ENCODE measurements around the gene FKBP14.

Gene FKBP14

GRCh38 chr7:29987811-29988317 is 38.6 kb downstream of the FKBP14 start:
- no peaks in the 10 kb centered on the region for H3K36me3 ChIP-seq (ENCODE audit: control insufficient read depth, insufficient read depth, low read length)
- no peaks in the 10 kb centered on the region for H3K27me3 ChIP-seq (ENCODE audit: control insufficient read depth, insufficient read depth, low read length)
- H3K4me1 ChIP-seq (ENCODE audit: control insufficient read depth, insufficient read depth, low read length) = peaks cover 2% of the 10 kb centered on the region
- peak overlapping the region; percentile 60 for H3K4me3 ChIP-seq (ENCODE audit: low read depth, low read length)
- no peak overlapping the region for H3K9ac ChIP-seq (ENCODE audit: low read depth, low read length)
- H3K9me3 ChIP-seq (ENCODE audit: control insufficient read depth, insufficient read depth, low read length) = no peaks in the 10 kb centered on the region

DNA sequence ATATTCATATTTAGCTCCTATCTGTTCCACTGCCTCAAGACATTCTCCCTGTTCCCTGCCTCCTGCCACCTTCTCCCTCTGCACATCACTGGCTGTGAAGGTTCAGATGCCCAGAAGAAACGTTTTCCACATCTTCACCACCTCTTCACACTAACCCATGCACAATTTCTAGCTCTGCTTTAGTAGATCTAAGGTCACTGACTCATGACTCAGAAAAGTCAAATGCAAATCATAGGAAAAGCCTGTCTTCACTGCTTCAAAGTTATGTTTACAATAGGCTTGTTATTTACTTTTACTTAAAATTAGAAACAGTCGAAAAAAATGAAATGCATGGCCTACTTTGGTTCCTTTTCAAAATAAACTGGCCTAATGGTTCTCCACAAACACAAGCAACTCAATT is 39.4 kb downstream of the FKBP14 start:
- no peaks in the 10 kb centered on the region for H3K36me3 ChIP-seq (ENCODE audit: control insufficient read depth, insufficient read depth, low read length)
- H3K9ac ChIP-seq (ENCODE audit: low read depth, low read length) = no peak overlapping the region
- H3K27me3 ChIP-seq (ENCODE audit: control insufficient read depth, insufficient read depth, low read length) = no peaks in the 10 kb centered on the region
- peaks cover 2% of the 10 kb centered on the region for H3K4me1 ChIP-seq (ENCODE audit: control insufficient read depth, insufficient read depth, low read length)
- H3K9me3 ChIP-seq (ENCODE audit: control insufficient read depth, insufficient read depth, low read length) = no peaks in the 10 kb centered on the region
- no peak overlapping the region for H3K4me3 ChIP-seq (ENCODE audit: low read depth, low read length)

- Histone ChIP-seq H3K4me1 (ENCODE audit: control insufficient read depth, insufficient read depth, low read length) (no peaks in the 10 kb centered on the region), H3K9me3 (ENCODE audit: control insufficient read depth, insufficient read depth, low read length) (no peaks in the 10 kb centered on the region), H3K9ac (ENCODE audit: low read depth, low read length) (no peak overlapping the region), H3K27me3 (ENCODE audit: control insufficient read depth, insufficient read depth, low read length) (no peaks in the 10 kb centered on the region), H3K4me3 (ENCODE audit: low read depth, low read length) (no peak overlapping the region), H3K36me3 (ENCODE audit: control insufficient read depth, insufficient read depth, low read length) (no peaks in the 10 kb centered on the region)
These were observed 46.4 kb downstream of the FKBP14 start for GRCh38 chr7:29980151-29980550.

DNA sequence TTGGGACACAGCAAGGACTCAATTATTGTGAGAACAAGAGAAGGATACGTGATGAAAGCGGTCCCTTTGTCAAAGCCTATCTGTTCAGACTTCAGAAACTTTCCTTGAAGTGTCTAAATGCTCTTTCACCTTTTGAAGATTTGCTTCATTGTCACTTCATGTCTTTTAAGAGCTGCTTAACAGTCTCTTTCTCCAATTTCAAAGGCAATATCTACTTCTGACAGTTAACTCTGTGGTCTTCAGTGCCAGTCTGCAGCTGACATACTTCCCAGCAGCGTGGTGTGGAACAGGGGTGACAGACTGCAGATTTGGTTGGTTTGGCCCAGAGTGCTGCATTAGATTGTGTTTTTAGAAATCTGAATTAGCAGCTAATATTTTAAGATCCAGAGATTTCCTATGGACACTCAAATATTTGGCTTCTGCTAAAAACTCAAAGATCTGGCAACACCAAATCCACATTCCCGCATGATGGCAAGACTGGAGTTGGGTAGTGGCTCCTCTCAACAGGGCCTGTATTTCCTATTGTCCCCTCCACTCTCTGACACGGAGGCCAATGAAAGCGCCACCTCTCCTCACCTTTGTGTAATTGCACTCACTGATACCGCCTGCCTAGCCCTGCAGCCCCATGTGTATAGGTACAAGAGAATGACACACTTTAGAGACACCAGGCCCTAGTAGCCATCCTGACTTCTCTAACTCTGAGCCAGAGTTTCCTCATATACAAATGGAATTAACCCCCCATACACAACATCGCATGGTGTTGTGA is 48.4 kb downstream of the FKBP14 start:
- Histone ChIP-seq H3K9me3 (ENCODE audit: control insufficient read depth, insufficient read depth, low read length) (no peaks in the 10 kb centered on the region), H3K27me3 (ENCODE audit: control insufficient read depth, insufficient read depth, low read length) (no peaks in the 10 kb centered on the region), H3K36me3 (ENCODE audit: control insufficient read depth, insufficient read depth, low read length) (no peaks in the 10 kb centered on the region), H3K4me3 (ENCODE audit: low read depth, low read length) (no peak overlapping the region), H3K9ac (ENCODE audit: low read depth, low read length) (no peak overlapping the region), H3K4me1 (ENCODE audit: control insufficient read depth, insufficient read depth, low read length) (no peaks in the 10 kb centered on the region)

GRCh38 chr7:29976673-29977415 is 49.7 kb downstream of the FKBP14 start:
- no peaks in the 10 kb centered on the region for H3K9me3 ChIP-seq (ENCODE audit: control insufficient read depth, insufficient read depth, low read length)
- no peaks in the 10 kb centered on the region for H3K4me1 ChIP-seq (ENCODE audit: control insufficient read depth, insufficient read depth, low read length)
- no peak overlapping the region for H3K9ac ChIP-seq (ENCODE audit: low read depth, low read length)
- no peak overlapping the region for H3K4me3 ChIP-seq (ENCODE audit: low read depth, low read length)
- no peaks in the 10 kb centered on the region for H3K27me3 ChIP-seq (ENCODE audit: control insufficient read depth, insufficient read depth, low read length)
- no peaks in the 10 kb centered on the region for H3K36me3 ChIP-seq (ENCODE audit: control insufficient read depth, insufficient read depth, low read length)

GRCh38 chr7:29976266-29976665 is 50.2 kb downstream of the FKBP14 start:
- Histone ChIP-seq H3K4me1 (ENCODE audit: control insufficient read depth, insufficient read depth, low read length) (no peaks in the 10 kb centered on the region), H3K9me3 (ENCODE audit: control insufficient read depth, insufficient read depth, low read length) (no peaks in the 10 kb centered on the region), H3K4me3 (ENCODE audit: low read depth, low read length) (no peak overlapping the region), H3K9ac (ENCODE audit: low read depth, low read length) (no peak overlapping the region), H3K36me3 (ENCODE audit: control insufficient read depth, insufficient read depth, low read length) (no peaks in the 10 kb centered on the region), H3K27me3 (ENCODE audit: control insufficient read depth, insufficient read depth, low read length) (no peaks in the 10 kb centered on the region)

- no peaks in the 10 kb centered on the region for H3K9me3 ChIP-seq (ENCODE audit: control insufficient read depth, insufficient read depth, low read length)
- no peaks in the 10 kb centered on the region for H3K36me3 ChIP-seq (ENCODE audit: control insufficient read depth, insufficient read depth, low read length)
- H3K4me1 ChIP-seq (ENCODE audit: control insufficient read depth, insufficient read depth, low read length) = no peaks in the 10 kb centered on the region
- H3K27me3 ChIP-seq (ENCODE audit: control insufficient read depth, insufficient read depth, low read length) = no peaks in the 10 kb centered on the region
- no peak overlapping the region for H3K4me3 ChIP-seq (ENCODE audit: low read depth, low read length)
- no peak overlapping the region for H3K9ac ChIP-seq (ENCODE audit: low read depth, low read length)
These were observed 50.9 kb downstream of the FKBP14 start for GRCh38 chr7:29975561-29975960.

- no peaks in the 10 kb centered on the region for H3K4me1 ChIP-seq (ENCODE audit: control insufficient read depth, insufficient read depth, low read length)
- H3K9ac ChIP-seq (ENCODE audit: low read depth, low read length) = no peak overlapping the region
- H3K4me3 ChIP-seq (ENCODE audit: low read depth, low read length) = no peak overlapping the region
- H3K9me3 ChIP-seq (ENCODE audit: control insufficient read depth, insufficient read depth, low read length) = no peaks in the 10 kb centered on the region
- no peaks in the 10 kb centered on the region for H3K36me3 ChIP-seq (ENCODE audit: control insufficient read depth, insufficient read depth, low read length)
- no peaks in the 10 kb centered on the region for H3K27me3 ChIP-seq (ENCODE audit: control insufficient read depth, insufficient read depth, low read length)
These were observed 52.2 kb downstream of the FKBP14 start for GRCh38 chr7:29974286-29974685.

- Histone ChIP-seq H3K9me3 (ENCODE audit: control insufficient read depth, insufficient read depth, low read length) (no peaks in the 10 kb centered on the region), H3K4me1 (ENCODE audit: control insufficient read depth, insufficient read depth, low read length) (no peaks in the 10 kb centered on the region)
These were observed 54.2 kb downstream of the FKBP14 start for GRCh38 chr7:29972315-29972669.

DNA sequence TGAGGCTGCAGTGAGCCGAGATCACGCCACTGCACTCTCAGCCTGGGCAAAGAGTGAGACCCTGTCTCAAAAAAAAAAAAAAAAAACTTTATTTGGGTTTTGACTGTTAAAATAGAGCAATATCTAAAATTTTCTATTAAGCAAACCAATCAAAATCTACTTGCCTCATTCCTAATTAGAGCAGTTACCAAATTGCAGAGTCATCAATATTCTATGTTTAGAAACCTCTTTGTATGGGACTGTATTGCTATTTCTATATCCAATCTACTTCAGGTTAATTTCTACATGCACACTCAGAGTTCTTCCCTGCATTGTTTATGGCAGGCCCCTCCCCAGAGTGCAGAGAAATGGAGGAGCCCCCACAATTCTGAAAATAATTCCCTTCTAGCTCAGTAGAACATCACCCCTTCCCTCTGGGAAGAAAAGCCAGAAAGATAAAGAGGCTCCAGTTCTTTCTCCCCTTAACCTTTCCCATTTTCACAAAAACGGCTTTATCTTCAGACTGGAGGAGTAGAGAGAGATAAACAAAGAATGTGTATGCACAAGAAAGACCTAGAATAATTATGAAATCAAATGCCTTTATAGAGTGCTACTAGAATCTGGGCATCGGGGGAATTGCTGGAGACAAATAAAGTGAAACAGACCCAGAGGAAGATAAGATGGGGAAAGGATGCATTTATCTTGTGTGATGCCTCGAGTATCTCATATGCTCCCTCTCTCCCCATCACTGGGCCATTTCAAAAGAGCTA is 54.8 kb downstream of the FKBP14 start:
- Histone ChIP-seq H3K4me1 (ENCODE audit: control insufficient read depth, insufficient read depth, low read length) (no peaks in the 10 kb centered on the region), H3K4me3 (ENCODE audit: low read depth, low read length) (no peak overlapping the region), H3K27me3 (ENCODE audit: control insufficient read depth, insufficient read depth, low read length) (no peaks in the 10 kb centered on the region)

More at GRCh38 chr7:29972315-29972669, 54.2 kb downstream of the FKBP14 start:
- Histone ChIP-seq H3K9ac (ENCODE audit: low read depth, low read length) (no peak overlapping the region), H3K4me3 (ENCODE audit: low read depth, low read length) (no peak overlapping the region), H3K27me3 (ENCODE audit: control insufficient read depth, insufficient read depth, low read length) (no peaks in the 10 kb centered on the region), H3K36me3 (ENCODE audit: control insufficient read depth, insufficient read depth, low read length) (peaks cover 3% of the 10 kb centered on the region)

GRCh38 chr7:29970158-29970557 is 56.3 kb downstream of the FKBP14 start:
- Histone ChIP-seq H3K4me1 (ENCODE audit: control insufficient read depth, insufficient read depth, low read length) (no peaks in the 10 kb centered on the region), H3K36me3 (ENCODE audit: control insufficient read depth, insufficient read depth, low read length) (peaks cover 3% of the 10 kb centered on the region), H3K9me3 (ENCODE audit: control insufficient read depth, insufficient read depth, low read length) (no peaks in the 10 kb centered on the region), H3K4me3 (ENCODE audit: low read depth, low read length) (no peak overlapping the region), H3K9ac (ENCODE audit: low read depth, low read length) (no peak overlapping the region), H3K27me3 (ENCODE audit: control insufficient read depth, insufficient read depth, low read length) (no peaks in the 10 kb centered on the region)

More for the DNA sequence above, 54.8 kb downstream of the FKBP14 start:
- Histone ChIP-seq H3K36me3 (ENCODE audit: control insufficient read depth, insufficient read depth, low read length) (peaks cover 3% of the 10 kb centered on the region), H3K9ac (ENCODE audit: low read depth, low read length) (no peak overlapping the region), H3K9me3 (ENCODE audit: control insufficient read depth, insufficient read depth, low read length) (no peaks in the 10 kb centered on the region)
